Measurements from ENCODE around the gene DDX10. TPM values are rescaled to one million over a fixed set of nuclear protein-coding genes. Genes with fewer than 3 reads are reported as not detected.

DDX10 gene
- total and polyA plus RNA-seq, 9 of the 15 experiments (the other 6 are each of a cell fraction or from before 2014, with no cell fraction given): 33.9 to 94.6 (median 50.7) TPM

DNA sequence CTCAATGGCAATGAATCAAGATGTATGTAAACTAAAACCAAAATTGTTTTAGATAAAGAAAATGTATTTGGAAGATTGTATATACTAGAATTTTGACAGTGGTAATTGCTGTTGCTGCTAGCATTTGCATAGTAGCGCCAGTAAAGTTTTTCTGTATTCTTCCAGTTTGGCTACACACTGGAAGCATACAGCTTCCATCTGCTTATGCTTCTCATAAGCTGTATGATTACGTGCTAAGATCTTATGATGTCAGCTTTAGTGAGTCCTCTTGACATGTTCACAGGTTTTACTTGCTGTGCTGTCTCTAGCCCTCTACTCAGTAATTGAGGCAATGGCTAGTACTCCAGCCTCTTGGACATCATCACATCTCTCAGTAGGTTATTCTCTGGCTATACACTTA, 256.3 kb downstream of the DDX10 start:
- 97% methylated on average over 2 of the region's 2 CpGs for WGBS (ENCODE audit: insufficient coverage, low coverage, missing lambda C conversion rate)
- no peaks in the 10 kb centered on the region for H3K4me1 ChIP-seq (replicated peaks in 1 of 2; ENCODE audit: control insufficient read depth in 2 of 2, insufficient read depth in 2 of 2, low read length in 2 of 2)
- no TSS peak for BruUV-seq (replicated peaks)
- no peak overlapping the region for H3K4me3 ChIP-seq
- H3K9me3 ChIP-seq (replicated peaks; ENCODE audit: control insufficient read depth, insufficient read depth, low read depth, low read length): no peaks in the 10 kb centered on the region
- peaks cover 10% of the 10 kb centered on the region for H3K36me3 ChIP-seq (ENCODE audit: control insufficient read depth, insufficient read depth, low read length)
- H2AFZ ChIP-seq (ENCODE audit: low read depth, low read length): no peak overlapping the region
- FAIRE-seq (no peak), ATAC-seq (no peak), DNase-seq (ENCODE audit: extremely low read depth in 1 of 4, low spot score in 3 of 4) (no peak)
- ChIA-PET POLR2A (no interaction called here), CTCF (ENCODE audit: low intra/inter-chr PET ratio) (no interaction called here)
- intact Hi-C loops (cut with micrococcal nuclease) (no loop called here), in situ Hi-C loops (cut with MboI) (no loop called here)
- no peaks in the 10 kb centered on the region for H3K9me1 ChIP-seq (ENCODE audit: control insufficient read depth, insufficient read depth, low read length)
- no peaks in the 10 kb centered on the region for H3K27me3 ChIP-seq (ENCODE audit: control insufficient read depth in 2 of 2, insufficient read depth in 2 of 2, low read length in 2 of 2)
- no peak overlapping the region for H3K4me2 ChIP-seq (ENCODE audit: insufficient read depth, low read length)
- H3K27ac ChIP-seq (ENCODE audit: extremely low read depth, low read depth, low read length): no peak overlapping the region
- no peaks in the 10 kb centered on the region for H3K79me2 ChIP-seq (ENCODE audit: control insufficient read depth, insufficient read depth, low read length)
- H4K20me1 ChIP-seq (replicated peaks; ENCODE audit: control insufficient read depth, insufficient read depth, low read length): no peaks in the 10 kb centered on the region
- no peak overlapping the region for H3K9ac ChIP-seq (ENCODE audit: insufficient read depth in 1 of 2, low read depth in 2 of 2, low read length in 2 of 2)
- TF ChIP-seq, protein P1, sequence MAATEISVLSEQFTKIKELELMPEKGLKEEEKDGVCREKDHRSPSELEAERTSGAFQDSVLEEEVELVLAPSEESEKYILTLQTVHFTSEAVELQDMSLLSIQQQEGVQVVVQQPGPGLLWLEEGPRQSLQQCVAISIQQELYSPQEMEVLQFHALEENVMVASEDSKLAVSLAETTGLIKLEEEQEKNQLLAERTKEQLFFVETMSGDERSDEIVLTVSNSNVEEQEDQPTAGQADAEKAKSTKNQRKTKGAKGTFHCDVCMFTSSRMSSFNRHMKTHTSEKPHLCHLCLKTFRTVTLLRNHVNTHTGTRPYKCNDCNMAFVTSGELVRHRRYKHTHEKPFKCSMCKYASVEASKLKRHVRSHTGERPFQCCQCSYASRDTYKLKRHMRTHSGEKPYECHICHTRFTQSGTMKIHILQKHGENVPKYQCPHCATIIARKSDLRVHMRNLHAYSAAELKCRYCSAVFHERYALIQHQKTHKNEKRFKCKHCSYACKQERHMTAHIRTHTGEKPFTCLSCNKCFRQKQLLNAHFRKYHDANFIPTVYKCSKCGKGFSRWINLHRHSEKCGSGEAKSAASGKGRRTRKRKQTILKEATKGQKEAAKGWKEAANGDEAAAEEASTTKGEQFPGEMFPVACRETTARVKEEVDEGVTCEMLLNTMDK (IDR thresholded peaks at IDR 0.05; ENCODE audit: borderline replicate concordance, insufficient read depth, low read depth, low read length, poor library complexity, severe bottlenecking): no peak
- TF ChIP-seq NELFE (IDR thresholded peaks at IDR 0.05; ENCODE audit: insufficient read depth, insufficient read length) (no peak), HDAC8 (tag; IDR thresholded peaks at IDR 0.05) (no peak), THRAP3 (IDR thresholded peaks at IDR 0.05; ENCODE audit: borderline replicate concordance) (no peak), RBM15 (IDR thresholded peaks at IDR 0.05; ENCODE audit: insufficient read depth, low read length) (no peak), ZNF274 (IDR thresholded peaks at IDR 0.05; ENCODE audit: borderline replicate concordance, low read depth, low read length) (no peak), MYNN (IDR thresholded peaks at IDR 0.05) (no peak), MYNN (CRISPR knock-in tag; IDR thresholded peaks at IDR 0.05) (no peak), MAFF (IDR thresholded peaks at IDR 0.05; ENCODE audit: low read length) (no peak), ILK (tag; IDR thresholded peaks at IDR 0.05; ENCODE audit: borderline replicate concordance, low read depth) (no peak)
- TF ChIP-seq, protein P2, sequence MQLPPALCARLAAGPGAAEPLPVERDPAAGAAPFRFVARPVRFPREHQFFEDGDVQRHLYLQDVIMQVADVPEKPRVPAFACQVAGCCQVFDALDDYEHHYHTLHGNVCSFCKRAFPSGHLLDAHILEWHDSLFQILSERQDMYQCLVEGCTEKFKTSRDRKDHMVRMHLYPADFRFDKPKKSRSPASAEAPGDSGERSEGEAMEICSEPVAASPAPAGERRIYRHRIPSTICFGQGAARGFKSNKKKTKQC (CRISPR knock-in tag; IDR thresholded peaks at IDR 0.05): no peak
- TF ChIP-seq, protein P3, sequence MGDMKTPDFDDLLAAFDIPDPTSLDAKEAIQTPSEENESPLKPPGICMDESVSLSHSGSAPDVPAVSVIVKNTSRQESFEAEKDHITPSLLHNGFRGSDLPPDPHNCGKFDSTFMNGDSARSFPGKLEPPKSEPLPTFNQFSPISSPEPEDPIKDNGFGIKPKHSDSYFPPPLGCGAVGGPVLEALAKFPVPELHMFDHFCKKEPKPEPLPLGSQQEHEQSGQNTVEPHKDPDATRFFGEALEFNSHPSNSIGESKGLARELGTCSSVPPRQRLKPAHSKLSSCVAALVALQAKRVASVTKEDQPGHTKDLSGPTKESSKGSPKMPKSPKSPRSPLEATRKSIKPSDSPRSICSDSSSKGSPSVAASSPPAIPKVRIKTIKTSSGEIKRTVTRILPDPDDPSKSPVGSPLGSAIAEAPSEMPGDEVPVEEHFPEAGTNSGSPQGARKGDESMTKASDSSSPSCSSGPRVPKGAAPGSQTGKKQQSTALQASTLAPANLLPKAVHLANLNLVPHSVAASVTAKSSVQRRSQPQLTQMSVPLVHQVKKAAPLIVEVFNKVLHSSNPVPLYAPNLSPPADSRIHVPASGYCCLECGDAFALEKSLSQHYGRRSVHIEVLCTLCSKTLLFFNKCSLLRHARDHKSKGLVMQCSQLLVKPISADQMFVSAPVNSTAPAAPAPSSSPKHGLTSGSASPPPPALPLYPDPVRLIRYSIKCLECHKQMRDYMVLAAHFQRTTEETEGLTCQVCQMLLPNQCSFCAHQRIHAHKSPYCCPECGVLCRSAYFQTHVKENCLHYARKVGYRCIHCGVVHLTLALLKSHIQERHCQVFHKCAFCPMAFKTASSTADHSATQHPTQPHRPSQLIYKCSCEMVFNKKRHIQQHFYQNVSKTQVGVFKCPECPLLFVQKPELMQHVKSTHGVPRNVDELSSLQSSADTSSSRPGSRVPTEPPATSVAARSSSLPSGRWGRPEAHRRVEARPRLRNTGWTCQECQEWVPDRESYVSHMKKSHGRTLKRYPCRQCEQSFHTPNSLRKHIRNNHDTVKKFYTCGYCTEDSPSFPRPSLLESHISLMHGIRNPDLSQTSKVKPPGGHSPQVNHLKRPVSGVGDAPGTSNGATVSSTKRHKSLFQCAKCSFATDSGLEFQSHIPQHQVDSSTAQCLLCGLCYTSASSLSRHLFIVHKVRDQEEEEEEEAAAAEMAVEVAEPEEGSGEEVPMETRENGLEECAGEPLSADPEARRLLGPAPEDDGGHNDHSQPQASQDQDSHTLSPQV (IDR thresholded peaks at IDR 0.05): no peak
- TF ChIP-seq, protein P4, sequence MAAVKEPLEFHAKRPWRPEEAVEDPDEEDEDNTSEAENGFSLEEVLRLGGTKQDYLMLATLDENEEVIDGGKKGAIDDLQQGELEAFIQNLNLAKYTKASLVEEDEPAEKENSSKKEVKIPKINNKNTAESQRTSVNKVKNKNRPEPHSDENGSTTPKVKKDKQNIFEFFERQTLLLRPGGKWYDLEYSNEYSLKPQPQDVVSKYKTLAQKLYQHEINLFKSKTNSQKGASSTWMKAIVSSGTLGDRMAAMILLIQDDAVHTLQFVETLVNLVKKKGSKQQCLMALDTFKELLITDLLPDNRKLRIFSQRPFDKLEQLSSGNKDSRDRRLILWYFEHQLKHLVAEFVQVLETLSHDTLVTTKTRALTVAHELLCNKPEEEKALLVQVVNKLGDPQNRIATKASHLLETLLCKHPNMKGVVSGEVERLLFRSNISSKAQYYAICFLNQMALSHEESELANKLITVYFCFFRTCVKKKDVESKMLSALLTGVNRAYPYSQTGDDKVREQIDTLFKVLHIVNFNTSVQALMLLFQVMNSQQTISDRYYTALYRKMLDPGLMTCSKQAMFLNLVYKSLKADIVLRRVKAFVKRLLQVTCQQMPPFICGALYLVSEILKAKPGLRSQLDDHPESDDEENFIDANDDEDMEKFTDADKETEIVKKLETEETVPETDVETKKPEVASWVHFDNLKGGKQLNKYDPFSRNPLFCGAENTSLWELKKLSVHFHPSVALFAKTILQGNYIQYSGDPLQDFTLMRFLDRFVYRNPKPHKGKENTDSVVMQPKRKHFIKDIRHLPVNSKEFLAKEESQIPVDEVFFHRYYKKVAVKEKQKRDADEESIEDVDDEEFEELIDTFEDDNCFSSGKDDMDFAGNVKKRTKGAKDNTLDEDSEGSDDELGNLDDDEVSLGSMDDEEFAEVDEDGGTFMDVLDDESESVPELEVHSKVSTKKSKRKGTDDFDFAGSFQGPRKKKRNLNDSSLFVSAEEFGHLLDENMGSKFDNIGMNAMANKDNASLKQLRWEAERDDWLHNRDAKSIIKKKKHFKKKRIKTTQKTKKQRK (IDR thresholded peaks at IDR 0.05; ENCODE audit: borderline replicate concordance, low read depth, low read length): no peak
